Right hindlimb (tissue), 1 donor: ENCODE data around the gene BRDT.

Experiments used
- DNase-seq: peaks from one replicate; pipeline ENCODE4 v3.0.0-alpha.2; 2018

BRDT gene

GRCh38 chr1:91949356-91949699, at the start of gene BRDT:
BRDT (plus strand) TSS chr1:91949401; CDS start chr1:91962755, 13,354 bp downstream.
- DNase-seq = no peak

GRCh38 chr1:91900562-91900961, 48.6 kb upstream of the BRDT start:
- no peak for DNase-seq

GRCh38 chr1:91901231-91901630, 48.0 kb upstream of the BRDT start:
- DNase-seq = no peak

- DNase-seq = no peak
These were observed 36.9 kb upstream of the BRDT start for GRCh38 chr1:91912266-91912665.

GRCh38 chr1:91913018-91913417, 36.2 kb upstream of the BRDT start:
- no peak for DNase-seq

GRCh38 chr1:91916046-91916445, 33.2 kb upstream of the BRDT start:
- DNase-seq = no peak

- DNase-seq = no peak
These were observed 32.3 kb upstream of the BRDT start for GRCh38 chr1:91916811-91917460.

- no peak for DNase-seq
These were observed 29.2 kb upstream of the BRDT start for GRCh38 chr1:91919962-91920361.

GRCh38 chr1:91924146-91924545, 25.1 kb upstream of the BRDT start:
- no peak for DNase-seq

- no peak for DNase-seq
These were observed 23.4 kb upstream of the BRDT start for GRCh38 chr1:91925644-91926435.

GRCh38 chr1:91928026-91928425, 21.2 kb upstream of the BRDT start:
- DNase-seq = no peak

- peak; percentile 27 for DNase-seq
These were observed 20.0 kb upstream of the BRDT start for GRCh38 chr1:91929250-91929649.

- no peak for DNase-seq
These were observed 11.6 kb upstream of the BRDT start for GRCh38 chr1:91937613-91938012.

GRCh38 chr1:91940496-91940895, 8.7 kb upstream of the BRDT start:
- no peak for DNase-seq

- DNase-seq = no peak
These were observed 5.1 kb upstream of the BRDT start for GRCh38 chr1:91944087-91944486.

GRCh38 chr1:91948097-91948496, 1.1 kb upstream of the BRDT start:
- DNase-seq = no peak

GRCh38 chr1:91948501-91949355, 473 bp upstream of the BRDT start:
- no peak for DNase-seq

GRCh38 chr1:91952187-91952586, 3.0 kb downstream of the BRDT start:
- no peak for DNase-seq

- no peak for DNase-seq
These were observed 9.7 kb downstream of the BRDT start for GRCh38 chr1:91958926-91959325.

- DNase-seq = no peak
These were observed 19.1 kb downstream of the BRDT start for GRCh38 chr1:91968334-91968733.

GRCh38 chr1:91979383-91979782, 30.2 kb downstream of the BRDT start:
- no peak for DNase-seq

GRCh38 chr1:91980663-91981062, 31.5 kb downstream of the BRDT start:
- no peak for DNase-seq

- no peak for DNase-seq
These were observed 32.9 kb downstream of the BRDT start for GRCh38 chr1:91981996-91982609.
